Prostate gland (tissue), 2 donors: ENCODE data around the gene CHST11.

Source experiments
- CTCF ChIP-seq, 4 experiments: fragments of 200-600 bp in 2 of 4; fragments of 450-650 bp in 2 of 4; sonication (generic) in 2 of 4; IDR thresholded peaks; 1 replicate in 3 of 4; 2 replicates in 1 of 4; pipeline ENCODE4 v1.5.1; 2016 to 2019; ENCODE audit warnings: antibody characterized with exemption in 4 of 4, mild to moderate bottlenecking in 2 of 4, moderate library complexity in 2 of 4
- POLR2A ChIP-seq: fragments of 450-650 bp; IDR thresholded peaks from one replicate; pipeline ENCODE4 v1.6.1; 2016; ENCODE audit warnings: antibody characterized with exemption, mild to moderate bottlenecking
- POLR2AphosphoS5 ChIP-seq: sonication (generic); formaldehyde crosslinking; IDR thresholded peaks from one replicate; pipeline ENCODE4 v1.6.1; 2017; ENCODE audit warnings: antibody characterized with exemption

- TF ChIP-seq CTCF (IDR thresholded peaks at IDR 0.05) (no peak), POLR2AphosphoS5 (no peak), POLR2A (no peak)
These were observed 129.7 kb downstream of the CHST11 start for GRCh38 chr12:104586351-104586919.
